K562 (cell line): ENCODE measurements around the gene SP6. TPM values are rescaled to one million over a fixed set of nuclear protein-coding genes. Genes with fewer than 3 reads are reported as not detected.

ENCODE experiments used
- BMI1 ChIP-seq: fragments of 150-350 bp; IDR thresholded peaks from 2 replicates; pipeline ENCODE4 v1.6.1; 2014; ENCODE audit warnings: low read length
- C11orf30 ChIP-seq: fragments of 450-650 bp; IDR thresholded peaks from 2 replicates; pipeline ENCODE4 v1.6.1; 2016; ENCODE audit warnings: low read depth, mild to moderate bottlenecking
- JUN ChIP-seq, 2 experiments: sonication (generic) in 1 of 2; formaldehyde crosslinking in 1 of 2; IDR thresholded peaks; 2 replicates each; pipeline versions ENCODE4 v1.6.1 to v1.8.0; 2012 to 2022; ENCODE audit warnings: borderline replicate concordance in 2 of 2, mild to moderate bottlenecking in 2 of 2, improper control_type of control experiment in 1 of 2, low read depth in 1 of 2, low read length in 1 of 2, missing genetic modification reagents in 1 of 2
- MECOM ChIP-seq: fragments of 250-450 bp; sonication (Bioruptor Pico); IDR thresholded peaks from 2 replicates; pipeline ENCODE4 v1.8.0; 2022; ENCODE audit warnings: inconsistent platforms
- PHTF2 ChIP-seq: fragments of 250-450 bp; sonication (Bioruptor Pico); IDR thresholded peaks from 2 replicates; pipeline ENCODE4 v1.5.0; 2021; ENCODE audit warnings: mild to moderate bottlenecking
- POLR2B ChIP-seq: fragments of 450-650 bp; IDR thresholded peaks from 2 replicates; pipeline ENCODE4 v1.6.1; 2018; ENCODE audit warnings: low read depth; ENCODE audit not compliant: partially characterized antibody
- RBM14 ChIP-seq: fragments of 200-400 bp; formaldehyde crosslinking; IDR thresholded peaks from 2 replicates; pipeline ENCODE4 v1.6.1; 2018; ENCODE audit warnings: low read depth, mild to moderate bottlenecking, low read length, moderate library complexity, borderline replicate concordance; ENCODE audit not compliant: insufficient read depth
- SMAD3 ChIP-seq: fragments of 450-650 bp; formaldehyde crosslinking; conservative IDR thresholded peaks from 2 replicates; pipeline ENCODE4 v1.4.0; 2020; ENCODE audit warnings: mild to moderate bottlenecking
- ZBTB17 ChIP-seq: fragments of 450-650 bp; formaldehyde crosslinking; IDR thresholded peaks from 2 replicates; pipeline ENCODE4 v1.4.0; 2020; ENCODE audit warnings: mild to moderate bottlenecking
- polyA plus RNA-seq, 8 experiments: library from polyadenylated mRNA; depleted of rRNA in 4 of 8; stranded (reverse) in 5 of 8; unstranded in 3 of 8; fragments of >200 nt; fragmentation: Nextera tagmentation in 2 of 8; fragmentation: Illumina TruSeq in 1 of 8; extraction: Ambion mirVana in 2 of 8; extraction: Trizol in 1 of 8; gene quantifications; 2 replicates each; pipeline versions ENCODE4 v1.2.1 to v1.2.3, GENCODE V29; 2011 to 2014; ENCODE audit warnings: inconsistent platforms in 1 of 8, missing spikeins in 1 of 8
- total RNA-seq, 7 experiments: library from RNA; depleted of rRNA in 6 of 7; stranded (reverse); fragments of >200 nt in 6 of 7; fragmentation: Illumina TruSeq in 2 of 7; extraction: Trizol in 2 of 7; gene quantifications; 2 replicates each; pipeline versions ENCODE4 v1.2.1 to v1.2.3, GENCODE V29; 2011 to 2021; ENCODE audit warnings: low replicate concordance in 1 of 7
- TF ChIP-seq, protein P1 (sequence below), 3 experiments: fragments of 200-800 bp in 1 of 3; fragments of 250-450 bp in 1 of 3; fragments of 450-650 bp in 1 of 3; sonication (Bioruptor Pico) in 1 of 3; sonication (Bioruptor generic) in 1 of 3; formaldehyde crosslinking in 1 of 3; IDR thresholded peaks; 2 replicates each; pipeline versions ENCODE4 v1.6.1 to v1.8.0; 2016 to 2022; ENCODE audit warnings: mild to moderate bottlenecking in 2 of 3, missing genetic modification characterization in 2 of 3, missing compliant biosample characterization in 1 of 3, moderate library complexity in 1 of 3
- TF ChIP-seq, protein P2 (sequence below): fragments of 250-450 bp; sonication (Bioruptor Pico); IDR thresholded peaks from 2 replicates; pipeline ENCODE4 v1.5.0; 2021
- TF ChIP-seq, protein P3 (sequence below): fragments of 450-650 bp; IDR thresholded peaks from 2 replicates; pipeline ENCODE4 v1.6.1; 2016; ENCODE audit warnings: low read depth

Gene SP6
- total and polyA plus RNA-seq, 9 of the 15 experiments (the other 6 are each of a cell fraction or from before 2014, with no cell fraction given), result 0.11 to 7.9 (median 2.2) TPM

DNA sequence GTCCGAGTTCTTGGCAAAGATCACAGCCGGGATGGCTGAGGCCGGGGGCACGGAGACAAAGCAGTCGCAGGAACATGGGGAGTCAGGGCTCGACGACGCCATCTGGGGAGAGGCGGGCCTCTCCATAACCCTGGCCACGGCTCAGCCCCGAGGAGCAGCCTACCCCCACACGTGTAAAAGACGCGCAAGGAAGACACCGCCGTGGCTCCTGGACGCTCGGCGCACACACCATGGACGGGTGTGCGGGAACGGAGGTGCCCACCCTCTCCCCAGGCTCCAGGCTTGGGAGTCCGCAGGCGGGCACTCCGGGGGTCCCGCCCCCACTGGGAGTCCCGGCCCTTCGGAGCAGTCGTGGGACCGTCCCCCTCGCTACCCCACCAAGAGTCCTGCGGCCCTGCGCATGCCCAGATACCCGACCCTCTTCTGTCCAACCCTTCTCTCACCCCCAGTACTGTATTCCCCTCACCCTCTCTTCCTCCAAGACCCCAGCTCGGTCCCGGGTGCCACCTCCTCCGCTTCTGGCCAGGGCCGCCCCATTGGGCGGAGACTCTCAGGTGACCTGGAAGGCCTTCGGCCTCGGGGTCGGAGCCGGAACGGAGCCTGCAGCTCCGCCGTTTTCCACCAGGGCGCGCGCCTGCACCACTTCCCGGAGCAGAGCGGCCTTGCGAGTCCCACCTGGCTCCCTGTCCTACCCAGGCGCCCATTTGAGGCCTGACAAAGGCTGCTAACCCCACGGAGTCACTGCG lies 10.0 kb downstream of the SP6 start, which contains the start of gene SCRN2 (continued):
- TF ChIP-seq, protein P1, sequence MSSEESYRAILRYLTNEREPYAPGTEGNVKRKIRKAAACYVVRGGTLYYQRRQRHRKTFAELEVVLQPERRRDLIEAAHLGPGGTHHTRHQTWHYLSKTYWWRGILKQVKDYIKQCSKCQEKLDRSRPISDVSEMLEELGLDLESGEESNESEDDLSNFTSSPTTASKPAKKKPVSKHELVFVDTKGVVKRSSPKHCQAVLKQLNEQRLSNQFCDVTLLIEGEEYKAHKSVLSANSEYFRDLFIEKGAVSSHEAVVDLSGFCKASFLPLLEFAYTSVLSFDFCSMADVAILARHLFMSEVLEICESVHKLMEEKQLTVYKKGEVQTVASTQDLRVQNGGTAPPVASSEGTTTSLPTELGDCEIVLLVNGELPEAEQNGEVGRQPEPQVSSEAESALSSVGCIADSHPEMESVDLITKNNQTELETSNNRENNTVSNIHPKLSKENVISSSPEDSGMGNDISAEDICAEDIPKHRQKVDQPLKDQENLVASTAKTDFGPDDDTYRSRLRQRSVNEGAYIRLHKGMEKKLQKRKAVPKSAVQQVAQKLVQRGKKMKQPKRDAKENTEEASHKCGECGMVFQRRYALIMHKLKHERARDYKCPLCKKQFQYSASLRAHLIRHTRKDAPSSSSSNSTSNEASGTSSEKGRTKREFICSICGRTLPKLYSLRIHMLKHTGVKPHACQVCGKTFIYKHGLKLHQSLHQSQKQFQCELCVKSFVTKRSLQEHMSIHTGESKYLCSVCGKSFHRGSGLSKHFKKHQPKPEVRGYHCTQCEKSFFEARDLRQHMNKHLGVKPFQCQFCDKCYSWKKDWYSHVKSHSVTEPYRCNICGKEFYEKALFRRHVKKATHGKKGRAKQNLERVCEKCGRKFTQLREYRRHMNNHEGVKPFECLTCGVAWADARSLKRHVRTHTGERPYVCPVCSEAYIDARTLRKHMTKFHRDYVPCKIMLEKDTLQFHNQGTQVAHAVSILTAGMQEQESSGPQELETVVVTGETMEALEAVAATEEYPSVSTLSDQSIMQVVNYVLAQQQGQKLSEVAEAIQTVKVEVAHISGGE (CRISPR knock-in tag; IDR thresholded peaks at IDR 0.05), result peak in 1 of 3 experiments; percentile 73; a peak in 2 of 6 replicates
- TF ChIP-seq PHTF2 (CRISPR knock-in tag) (no peak), C11orf30 (no peak; the same call in 1 of the 2 replicates), JUN (IDR thresholded peaks at IDR 0.05; ENCODE audit: borderline replicate concordance, low read depth, low read length) (no peak), JUN (CRISPR knock-in tag; IDR thresholded peaks at IDR 0.05; ENCODE audit: borderline replicate concordance) (no peak), ZBTB17 (CRISPR knock-in tag) (0 out of 2 replicates have a peak, but pooled peaks have one; percentile 13), SMAD3 (CRISPR knock-in tag) (no peak), BMI1 (no peak), MECOM (CRISPR knock-in tag) (no peak), RBM14 (no peak), POLR2B (peak; percentile 68)
- TF ChIP-seq, protein P2, sequence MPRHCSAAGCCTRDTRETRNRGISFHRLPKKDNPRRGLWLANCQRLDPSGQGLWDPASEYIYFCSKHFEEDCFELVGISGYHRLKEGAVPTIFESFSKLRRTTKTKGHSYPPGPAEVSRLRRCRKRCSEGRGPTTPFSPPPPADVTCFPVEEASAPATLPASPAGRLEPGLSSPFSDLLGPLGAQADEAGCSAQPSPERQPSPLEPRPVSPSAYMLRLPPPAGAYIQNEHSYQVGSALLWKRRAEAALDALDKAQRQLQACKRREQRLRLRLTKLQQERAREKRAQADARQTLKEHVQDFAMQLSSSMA (CRISPR knock-in tag), result no peak
- TF ChIP-seq, protein P3, sequence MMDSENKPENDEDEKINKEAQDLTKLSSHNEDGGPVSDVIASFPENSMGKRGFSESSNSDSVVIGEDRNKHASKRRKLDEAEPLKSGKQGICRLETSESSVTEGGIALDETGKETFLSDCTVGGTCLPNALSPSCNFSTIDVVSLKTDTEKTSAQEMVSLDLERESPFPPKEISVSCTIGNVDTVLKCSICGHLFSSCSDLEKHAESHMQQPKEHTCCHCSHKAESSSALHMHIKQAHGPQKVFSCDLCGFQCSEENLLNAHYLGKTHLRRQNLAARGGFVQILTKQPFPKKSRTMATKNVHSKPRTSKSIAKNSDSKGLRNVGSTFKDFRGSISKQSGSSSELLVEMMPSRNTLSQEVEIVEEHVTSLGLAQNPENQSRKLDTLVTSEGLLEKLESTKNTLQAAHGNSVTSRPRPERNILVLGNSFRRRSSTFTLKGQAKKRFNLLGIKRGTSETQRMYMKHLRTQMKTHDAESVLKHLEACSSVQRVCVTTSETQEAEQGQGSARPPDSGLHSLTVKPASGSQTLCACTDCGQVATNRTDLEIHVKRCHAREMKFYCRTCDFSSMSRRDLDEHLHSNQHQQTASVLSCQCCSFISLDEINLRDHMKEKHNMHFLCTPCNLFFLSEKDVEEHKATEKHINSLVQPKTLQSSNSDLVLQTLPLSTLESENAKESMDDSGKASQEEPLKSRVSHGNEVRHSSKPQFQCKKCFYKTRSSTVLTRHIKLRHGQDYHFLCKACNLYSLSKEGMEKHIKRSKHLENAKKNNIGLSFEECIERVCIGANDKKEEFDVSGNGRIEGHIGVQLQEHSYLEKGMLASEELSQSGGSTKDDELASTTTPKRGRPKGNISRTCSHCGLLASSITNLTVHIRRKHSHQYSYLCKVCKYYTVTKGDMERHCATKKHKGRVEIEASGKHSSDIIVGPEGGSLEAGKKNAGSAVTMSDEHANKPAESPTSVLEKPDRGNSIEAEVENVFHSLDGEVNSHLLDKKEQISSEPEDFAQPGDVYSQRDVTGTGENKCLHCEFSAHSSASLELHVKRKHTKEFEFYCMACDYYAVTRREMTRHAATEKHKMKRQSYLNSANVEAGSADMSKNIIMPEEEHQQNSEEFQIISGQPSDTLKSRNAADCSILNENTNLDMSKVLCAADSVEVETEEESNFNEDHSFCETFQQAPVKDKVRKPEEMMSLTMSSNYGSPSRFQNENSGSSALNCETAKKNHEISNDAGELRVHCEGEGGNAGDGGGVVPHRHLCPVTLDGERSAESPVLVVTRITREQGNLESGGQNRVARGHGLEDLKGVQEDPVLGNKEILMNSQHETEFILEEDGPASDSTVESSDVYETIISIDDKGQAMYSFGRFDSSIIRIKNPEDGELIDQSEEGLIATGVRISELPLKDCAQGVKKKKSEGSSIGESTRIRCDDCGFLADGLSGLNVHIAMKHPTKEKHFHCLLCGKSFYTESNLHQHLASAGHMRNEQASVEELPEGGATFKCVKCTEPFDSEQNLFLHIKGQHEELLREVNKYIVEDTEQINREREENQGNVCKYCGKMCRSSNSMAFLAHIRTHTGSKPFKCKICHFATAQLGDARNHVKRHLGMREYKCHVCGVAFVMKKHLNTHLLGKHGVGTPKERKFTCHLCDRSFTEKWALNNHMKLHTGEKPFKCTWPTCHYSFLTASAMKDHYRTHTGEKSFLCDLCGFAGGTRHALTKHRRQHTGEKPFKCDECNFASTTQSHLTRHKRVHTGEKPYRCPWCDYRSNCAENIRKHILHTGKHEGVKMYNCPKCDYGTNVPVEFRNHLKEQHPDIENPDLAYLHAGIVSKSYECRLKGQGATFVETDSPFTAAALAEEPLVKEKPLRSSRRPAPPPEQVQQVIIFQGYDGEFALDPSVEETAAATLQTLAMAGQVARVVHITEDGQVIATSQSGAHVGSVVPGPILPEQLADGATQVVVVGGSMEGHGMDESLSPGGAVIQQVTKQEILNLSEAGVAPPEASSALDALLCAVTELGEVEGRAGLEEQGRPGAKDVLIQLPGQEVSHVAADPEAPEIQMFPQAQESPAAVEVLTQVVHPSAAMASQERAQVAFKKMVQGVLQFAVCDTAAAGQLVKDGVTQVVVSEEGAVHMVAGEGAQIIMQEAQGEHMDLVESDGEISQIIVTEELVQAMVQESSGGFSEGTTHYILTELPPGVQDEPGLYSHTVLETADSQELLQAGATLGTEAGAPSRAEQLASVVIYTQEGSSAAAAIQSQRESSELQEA, result no peak
